GM12875 (cell line): Measurements from ENCODE around the gene UBALD2.
"Not testable (repeated sequence)": the region's sequence is repeated elsewhere in the genome, so short reads cannot be mapped to it uniquely, and the experiment has no call there.

ENCODE experiments used
- H3K4me3 ChIP-seq: one replicate; pipeline ENCODE4 v1.5.1; 2011; ENCODE audit warnings: low read depth, low read length, control low read depth
- TF ChIP-seq, protein P1 (sequence below): IDR thresholded peaks from 2 replicates; pipeline ENCODE4 v1.5.1; 2011; ENCODE audit warnings: low read depth, mild to moderate bottlenecking, control low read depth, inconsistent platforms, low read length, moderate library complexity, borderline replicate concordance; ENCODE audit not compliant: insufficient read depth

Gene UBALD2

DNA sequence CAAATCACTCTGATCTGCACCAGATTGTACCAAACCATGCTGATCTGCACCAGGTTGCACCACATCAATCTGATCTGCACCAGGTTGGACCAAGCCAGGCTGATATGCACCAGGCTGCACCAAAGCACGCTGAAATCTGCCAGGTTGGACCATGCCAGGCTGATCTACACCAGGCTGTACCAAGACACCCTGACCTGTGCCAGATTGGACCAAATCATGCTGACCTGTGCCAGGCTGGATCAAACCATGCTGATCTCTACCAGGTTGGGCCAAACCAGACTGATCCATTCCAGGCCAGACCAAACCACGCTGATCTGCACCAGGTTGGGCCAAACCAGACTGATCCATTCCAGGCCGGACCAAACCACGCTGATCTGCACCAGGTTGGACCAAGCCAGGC lies 27.4 kb downstream of the UBALD2 start:
- TF ChIP-seq, protein P1, sequence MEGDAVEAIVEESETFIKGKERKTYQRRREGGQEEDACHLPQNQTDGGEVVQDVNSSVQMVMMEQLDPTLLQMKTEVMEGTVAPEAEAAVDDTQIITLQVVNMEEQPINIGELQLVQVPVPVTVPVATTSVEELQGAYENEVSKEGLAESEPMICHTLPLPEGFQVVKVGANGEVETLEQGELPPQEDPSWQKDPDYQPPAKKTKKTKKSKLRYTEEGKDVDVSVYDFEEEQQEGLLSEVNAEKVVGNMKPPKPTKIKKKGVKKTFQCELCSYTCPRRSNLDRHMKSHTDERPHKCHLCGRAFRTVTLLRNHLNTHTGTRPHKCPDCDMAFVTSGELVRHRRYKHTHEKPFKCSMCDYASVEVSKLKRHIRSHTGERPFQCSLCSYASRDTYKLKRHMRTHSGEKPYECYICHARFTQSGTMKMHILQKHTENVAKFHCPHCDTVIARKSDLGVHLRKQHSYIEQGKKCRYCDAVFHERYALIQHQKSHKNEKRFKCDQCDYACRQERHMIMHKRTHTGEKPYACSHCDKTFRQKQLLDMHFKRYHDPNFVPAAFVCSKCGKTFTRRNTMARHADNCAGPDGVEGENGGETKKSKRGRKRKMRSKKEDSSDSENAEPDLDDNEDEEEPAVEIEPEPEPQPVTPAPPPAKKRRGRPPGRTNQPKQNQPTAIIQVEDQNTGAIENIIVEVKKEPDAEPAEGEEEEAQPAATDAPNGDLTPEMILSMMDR = no peak
- no peak overlapping the region for H3K4me3 ChIP-seq

DNA sequence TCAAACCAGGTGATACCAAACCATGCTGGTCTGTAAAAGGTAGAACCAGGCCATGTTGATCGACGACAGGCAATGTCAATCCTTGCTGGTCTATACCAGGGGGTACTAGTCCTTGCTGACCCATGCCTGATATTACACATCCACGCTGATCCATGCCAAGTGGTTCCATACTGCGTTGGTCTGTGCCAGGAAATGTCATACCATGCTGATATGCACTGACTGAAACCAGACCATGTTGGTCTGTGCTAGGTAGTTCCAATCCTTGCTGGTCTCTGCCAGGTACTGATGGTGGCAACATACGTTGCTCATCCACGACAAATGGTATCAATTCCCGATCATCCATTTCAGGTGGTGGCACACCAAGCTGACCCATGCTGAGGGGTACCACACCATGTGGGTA lies 28.0 kb downstream of the UBALD2 start:
- H3K4me3 ChIP-seq = no peak overlapping the region
- TF ChIP-seq, protein P1 = no peak

- TF ChIP-seq, protein P1 = no peak
- no peak overlapping the region for H3K4me3 ChIP-seq
These were observed 31.0 kb downstream of the UBALD2 start for GRCh38 chr17:76296186-76296585.

GRCh38 chr17:76296889-76297288 lies 31.7 kb downstream of the UBALD2 start:
- TF ChIP-seq, protein P1 = no peak
- H3K4me3 ChIP-seq = no peak overlapping the region

GRCh38 chr17:76297436-76297835 lies 32.3 kb downstream of the UBALD2 start:
- TF ChIP-seq, protein P1 = no peak

GRCh38 chr17:76304226-76305134 lies 39.3 kb downstream of the UBALD2 start:
- TF ChIP-seq, protein P1 = no peak
- H3K4me3 ChIP-seq = no peak overlapping the region

More at GRCh38 chr17:76297436-76297835, 32.3 kb downstream of the UBALD2 start:
- no peak overlapping the region for H3K4me3 ChIP-seq

DNA sequence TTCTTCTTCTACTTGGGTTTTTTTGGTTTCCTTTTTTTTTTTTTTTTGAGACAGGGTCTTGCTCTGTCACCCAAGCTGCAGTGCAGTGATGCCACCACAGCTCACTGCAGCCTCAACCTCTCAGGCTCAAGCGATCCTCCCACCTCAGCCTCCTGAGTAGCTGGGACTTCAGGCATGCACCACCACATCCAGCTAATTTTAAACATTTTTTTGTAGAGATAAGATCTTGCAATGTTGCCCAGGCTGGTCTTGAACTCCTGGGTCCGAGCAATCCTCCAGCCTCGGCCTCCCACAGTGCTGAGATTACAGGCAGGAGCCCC lies 39.9 kb downstream of the UBALD2 start:
- H3K4me3 ChIP-seq = not testable (repeated sequence)
